ENCODE results near the gene RXRG.

DNA sequence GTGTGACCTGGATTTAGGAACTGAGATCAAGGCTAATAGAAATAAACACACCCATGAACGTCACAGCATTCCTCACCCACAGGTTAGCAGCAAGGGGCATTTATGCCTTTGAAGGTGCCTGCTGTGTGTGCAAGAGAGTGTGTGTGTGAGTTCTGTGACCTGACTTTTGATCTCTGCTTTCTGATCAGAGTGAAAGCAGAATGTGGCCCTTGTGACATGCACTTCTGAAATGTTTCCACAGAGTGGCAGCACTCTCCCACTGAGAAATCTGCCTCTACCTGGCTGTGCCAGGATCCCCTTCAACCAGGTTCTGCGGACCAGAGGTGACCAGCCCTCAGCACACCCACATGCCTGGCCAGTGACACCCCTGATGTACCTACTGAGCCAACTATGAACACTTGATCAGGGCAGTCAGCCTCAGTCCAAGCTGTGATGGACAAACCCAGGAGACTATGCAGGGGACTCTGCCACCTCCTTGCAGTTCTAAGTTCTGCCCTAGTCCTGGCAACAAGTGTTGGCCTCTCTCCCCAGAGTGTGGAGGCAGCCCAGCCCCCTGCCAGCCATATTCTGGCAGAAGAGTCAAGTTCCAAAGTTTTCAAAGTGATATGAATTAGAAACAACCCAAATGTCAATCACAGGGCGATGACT is 41.0 kb downstream of the RXRG start:
- no peak for TF ChIP-seq EZH2 (IDR thresholded peaks at IDR 0.05; ENCODE audit: insufficient read depth, poor library complexity, severe bottlenecking)
- TF ChIP-seq EZH2phosphoT487 (IDR thresholded peaks at IDR 0.05; ENCODE audit: insufficient read depth, low read depth): no peak

All from GM23248 (cell line).